Common myeloid progenitor, CD34-positive (primary cell): ENCODE measurements around the gene ZNF177.
A peak's percentile ranks its signal among the peaks of the same experiment; 100 is the strongest.

Experiments used
- CTCF ChIA-PET: fragments of 350-600 bp; sonication (Branson Sonifier 250); formaldehyde crosslinking; loops from one replicate; lab custom pipeline; 2021; ENCODE audit warnings: antibody characterized with exemption; lab: Charles Lee
- POLR2A ChIA-PET: fragments of 350-600 bp; sonication (Branson Sonifier 250); formaldehyde crosslinking; loops from one replicate; lab custom pipeline; 2021; ENCODE audit warnings: antibody characterized with exemption; lab: Charles Lee
- DNase-seq, 3 donors: peaks; one replicate each; pipeline versions ENCODE4 v3.0.0 to v3.0.0-alpha.2; 2013
- H3K27ac ChIP-seq, 2 experiments: 1 replicate in 1 of 2; 2 replicates in 1 of 2; pipeline ENCODE4 v1.7.0; 2013; ENCODE audit warnings: inconsistent platforms in 2 of 2, low read length in 2 of 2, mild to moderate bottlenecking in 2 of 2, low read depth in 1 of 2, moderate library complexity in 1 of 2; ENCODE audit not compliant: severe bottlenecking in 2 of 2, insufficient read depth in 1 of 2, poor library complexity in 1 of 2
- H3K27me3 ChIP-seq, 5 experiments: replicated peaks in 2 of 5; 1 replicate in 3 of 5; 2 replicates in 2 of 5; pipeline versions ENCODE4 v1.6.1 to v1.7.0; 2013; ENCODE audit warnings: low read length in 4 of 5, mild to moderate bottlenecking in 2 of 5, moderate library complexity in 2 of 5, inconsistent platforms in 1 of 5; ENCODE audit not compliant: insufficient read depth in 5 of 5, control insufficient read depth in 4 of 5
- H3K36me3 ChIP-seq, 4 experiments: 1 replicate in 2 of 4; 2 replicates in 2 of 4; pipeline versions ENCODE4 v1.6.1 to v1.7.0; 2013; ENCODE audit warnings: low read length in 3 of 4, control low read depth in 1 of 4, mild to moderate bottlenecking in 1 of 4; ENCODE audit not compliant: control insufficient read depth in 4 of 4, insufficient read depth in 4 of 4
- H3K4me1 ChIP-seq, 4 experiments: 1 replicate in 3 of 4; 2 replicates in 1 of 4; pipeline versions ENCODE4 v1.6.1 to v1.7.1; 2013; ENCODE audit warnings: low read length in 3 of 4, mild to moderate bottlenecking in 3 of 4, control low read depth in 1 of 4, inconsistent platforms in 1 of 4, moderate library complexity in 1 of 4; ENCODE audit not compliant: control insufficient read depth in 4 of 4, insufficient read depth in 4 of 4; ENCODE audit errors: control extremely low read depth in 1 of 4
- H3K4me3 ChIP-seq, 7 experiments: 1 replicate in 4 of 7; 2 replicates in 3 of 7; pipeline versions ENCODE4 v1.5.1 to v1.7.0; 2013; ENCODE audit warnings: mild to moderate bottlenecking in 7 of 7, low read length in 6 of 7, moderate library complexity in 6 of 7, inconsistent platforms in 2 of 7, low read depth in 2 of 7, control low read depth in 1 of 7; ENCODE audit not compliant: insufficient read depth in 4 of 7, control insufficient read depth in 1 of 7; ENCODE audit errors: extremely low read depth in 1 of 7
- H3K9me3 ChIP-seq, 5 experiments: 1 replicate in 4 of 5; 2 replicates in 1 of 5; pipeline versions ENCODE4 v1.6.1 to v1.7.1; 2013; ENCODE audit warnings: low read length in 4 of 5, mild to moderate bottlenecking in 2 of 5, inconsistent platforms in 1 of 5, low read depth in 1 of 5, moderate library complexity in 1 of 5; ENCODE audit not compliant: control insufficient read depth in 4 of 5, insufficient read depth in 2 of 5; ENCODE audit errors: control extremely low read depth in 1 of 5
- WGBS: methylation state at CpG from one replicate; pipeline ENCODE4 v1.1.5; 2013; ENCODE audit not compliant: insufficient coverage; 5-methylcytosine and 5-hydroxymethylcytosine counted together

The ZNF177 gene

DNA sequence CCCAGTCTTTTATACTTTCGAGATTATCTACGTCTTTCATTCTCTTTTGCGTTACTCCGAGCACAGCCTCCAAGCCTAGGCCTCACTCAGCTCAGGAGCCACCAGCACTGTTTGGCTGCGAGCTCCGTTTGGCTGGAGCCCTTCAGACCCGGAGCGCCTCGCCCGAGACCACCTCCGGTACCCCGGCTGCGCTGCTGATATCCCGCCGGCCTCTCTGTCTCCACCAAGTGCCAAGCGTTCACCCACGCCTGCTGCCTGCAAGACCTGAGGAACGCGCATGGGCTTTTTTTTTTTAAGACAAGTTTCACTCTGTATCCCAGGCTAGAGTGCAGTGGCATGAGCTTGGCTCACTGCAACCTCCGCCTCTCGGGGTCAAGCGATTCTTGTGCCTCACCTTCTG, 14.1 kb upstream of the ZNF177 start:
- peak overlapping the region in 1 of 7 experiments; percentile 6 for H3K4me3 ChIP-seq
- 96% methylated on average over 16 of the region's 22 CpGs for WGBS
- DNase-seq = no peak
- no peaks in the 10 kb centered on the region for H3K4me1 ChIP-seq
- H3K27me3 ChIP-seq = no peaks in the 10 kb centered on the region
- ChIA-PET POLR2A (no interaction called here), CTCF (interaction anchor here (0.9 kb wide), 1 partner anchor 9 kb away, joined by 3 read pairs; no protein-coding TSS in a partner anchor)
- peaks cover 5 to 29% (median 7%) of the 10 kb centered on the region in 4 experiments for H3K36me3 ChIP-seq
- H3K27ac ChIP-seq = no peak overlapping the region
- H3K9me3 ChIP-seq = peaks cover 14 to 76% (median 45%) of the 10 kb centered on the region in 5 experiments

DNA sequence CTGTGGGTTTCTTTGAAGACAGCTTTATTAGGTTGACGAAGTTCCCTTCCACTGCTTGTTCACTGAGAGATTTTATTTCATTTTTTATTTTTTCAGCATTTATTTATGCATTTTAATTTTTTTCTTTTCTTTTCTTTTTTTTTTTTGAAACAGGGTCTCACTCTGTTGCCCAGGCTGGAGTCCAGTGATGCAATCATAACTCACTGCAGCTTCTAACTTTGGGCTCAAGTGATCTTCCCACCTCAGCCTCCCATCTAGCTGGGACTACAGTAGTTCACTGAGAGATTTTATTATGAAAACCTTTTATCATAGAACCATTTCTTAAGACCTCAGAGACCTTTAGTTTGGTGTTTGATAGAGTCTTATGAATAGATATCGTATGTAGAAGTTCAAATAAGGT, 10.3 kb upstream of the ZNF177 start:
- 100% methylated on average over 1 of the region's 2 CpGs for WGBS
- Histone ChIP-seq H3K4me3 (no peak overlapping the region), H3K27ac (no peak overlapping the region), H3K36me3 (peaks cover 0 to 26% (median 5%) of the 10 kb centered on the region in 4 experiments), H3K9me3 (peaks cover 3 to 67% (median 45%) of the 10 kb centered on the region in 5 experiments), H3K4me1 (no peaks in the 10 kb centered on the region), H3K27me3 (no peaks in the 10 kb centered on the region)
- DNase-seq = no peak
- ChIA-PET CTCF (interaction anchor here (0.5 kb wide), 1 partner anchor 295 kb away, joined by 3 read pairs; no protein-coding TSS in a partner anchor), POLR2A (no interaction called here)

GRCh38 chr19:9353011-9353410, 9.8 kb upstream of the ZNF177 start:
- Histone ChIP-seq H3K27me3 (no peaks in the 10 kb centered on the region), H3K27ac (no peak overlapping the region), H3K9me3 (peaks cover 2 to 69% (median 48%) of the 10 kb centered on the region in 5 experiments), H3K4me1 (no peaks in the 10 kb centered on the region), H3K36me3 (peaks cover 0 to 31% (median 6%) of the 10 kb centered on the region in 4 experiments), H3K4me3 (no peak overlapping the region)
- DNase-seq = no peak
- POLR2A ChIA-PET = no interaction called here
- CTCF ChIA-PET = interaction anchor here (0.5 kb wide), 1 partner anchor 295 kb away, joined by 3 read pairs; no protein-coding TSS in a partner anchor

GRCh38 chr19:9354651-9355050, 8.2 kb upstream of the ZNF177 start:
- 94% methylated on average over 2 of the region's 2 CpGs for WGBS
- POLR2A ChIA-PET = no interaction called here
- DNase-seq = no peak
- Histone ChIP-seq H3K4me3 (no peak overlapping the region), H3K27me3 (no peaks in the 10 kb centered on the region), H3K4me1 (no peaks in the 10 kb centered on the region), H3K36me3 (peaks cover 0 to 30% (median 7%) of the 10 kb centered on the region in 4 experiments), H3K27ac (no peak overlapping the region), H3K9me3 (peaks cover 2 to 67% (median 46%) of the 10 kb centered on the region in 5 experiments)
- CTCF ChIA-PET = no interaction called here

GRCh38 chr19:9370738-9371619, 8.2 kb downstream of the ZNF177 start:
- Histone ChIP-seq H3K4me3 (peak overlapping the region in 1 of 7 experiments; percentile 5), H3K9me3 (peaks cover 8 to 75% (median 24%) of the 10 kb centered on the region in 5 experiments), H3K27ac (no peak overlapping the region), H3K36me3 (peaks cover 0 to 23% (median 2%) of the 10 kb centered on the region in 4 experiments), H3K27me3 (no peaks in the 10 kb centered on the region), H3K4me1 (no peaks in the 10 kb centered on the region)
- POLR2A ChIA-PET = no interaction called here
- no peak for DNase-seq
- WGBS = 100% methylated on average over 5 of the region's 6 CpGs
- CTCF ChIA-PET = no interaction called here

DNA sequence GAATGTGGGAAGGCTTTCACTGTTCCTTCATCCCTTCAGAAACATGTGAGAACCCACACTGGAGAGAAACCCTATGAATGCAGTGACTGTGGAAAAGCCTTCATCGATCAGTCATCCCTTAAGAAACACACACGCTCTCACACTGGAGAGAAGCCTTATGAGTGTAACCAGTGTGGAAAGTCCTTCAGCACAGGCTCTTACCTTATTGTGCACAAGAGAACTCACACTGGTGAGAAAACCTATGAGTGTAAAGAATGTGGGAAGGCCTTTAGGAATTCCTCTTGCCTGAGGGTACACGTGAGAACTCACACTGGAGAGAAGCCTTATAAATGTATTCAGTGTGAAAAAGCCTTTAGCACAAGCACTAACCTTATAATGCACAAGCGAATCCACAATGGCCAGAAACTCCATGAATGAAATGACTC, 18.6 kb downstream of the ZNF177 start:
- ChIA-PET POLR2A (no interaction called here), CTCF (no interaction called here)
- Histone ChIP-seq H3K27me3 (no peaks in the 10 kb centered on the region), H3K4me1 (no peaks in the 10 kb centered on the region), H3K4me3 (peak overlapping the region in 1 of 7 experiments; percentile 54), H3K27ac (no peak overlapping the region), H3K9me3 (peaks cover 19 to 92% (median 74%) of the 10 kb centered on the region in 5 experiments), H3K36me3 (peaks cover 44 to 93% (median 57%) of the 10 kb centered on the region in 4 experiments)
- no peak for DNase-seq
- 71% methylated on average over 4 of the region's 4 CpGs for WGBS
